A549 (cell line): Measurements from ENCODE around the gene DRD1. TPM values are rescaled to one million over a fixed set of nuclear protein-coding genes. Genes with fewer than 3 reads are reported as not detected.

Experiments used
- ATAC-seq, 2 experiments: fragments of 200-7000 bp in 1 of 2; fragments of >200 bp in 1 of 2; cut with Nextera tagmentation in 1 of 2; cut with Tn5 transposase in 1 of 2; 3 replicates each; pipeline versions ENCODE4 v1.8.0 to v1.9.1; 2018 to 2020; ENCODE audit warnings: mild to moderate bottlenecking in 1 of 2, moderate library complexity in 1 of 2
- CTCF ChIA-PET: fragments of 300-600 bp; sonication (Branson Sonifier 250); formaldehyde crosslinking; extraction: SDS; loops from one replicate; lab custom pipeline; 2021; ENCODE audit warnings: antibody characterized with exemption, inconsistent platforms; lab: Yijun Ruan, JAX
- POLR2A ChIA-PET: fragments of 350-600 bp; formaldehyde crosslinking; extraction: SDS; loops from one replicate; lab custom pipeline; 2021; ENCODE audit warnings: antibody characterized with exemption, inconsistent platforms; lab: Yijun Ruan, JAX
- DNase-seq, 2 experiments: peaks; one replicate each; pipeline versions ENCODE4 v3.0.0 to v3.0.0-alpha.2; 2011 to 2016; ENCODE audit warnings: low read depth in 1 of 2, low spot score in 1 of 2
- FAIRE-seq: peaks from 2 replicates; lab custom pipeline; 2011; peaks lifted over from hg19 to GRCh38; lab: Jason Lieb, UNC
- H3K27ac ChIP-seq, 2 experiments: fragments of >200 bp; sonication (Bioruptor Twin); formaldehyde crosslinking; 3 replicates each; pipeline ENCODE4 v1.5.1; 2016 to 2017
- H3K4me1 ChIP-seq: fragments of >200 bp; sonication (Bioruptor Twin); formaldehyde crosslinking; 3 replicates; pipeline ENCODE4 v1.6.1; 2016
- H3K4me2 ChIP-seq: fragments of >200 bp; sonication (Bioruptor Twin); formaldehyde crosslinking; 3 replicates; pipeline ENCODE4 v1.6.1; 2016
- H3K4me3 ChIP-seq: fragments of >200 bp; sonication (Bioruptor Twin); formaldehyde crosslinking; 3 replicates; pipeline ENCODE4 v1.5.1; 2016
- H3K9me3 ChIP-seq: fragments of >200 bp; sonication (Bioruptor Twin); formaldehyde crosslinking; 3 replicates; pipeline ENCODE4 v1.6.1; 2016
- BHLHE40 ChIP-seq: IDR thresholded peaks from 2 replicates; pipeline ENCODE4 v1.6.1; 2012; ENCODE audit warnings: low read depth, low read length, inconsistent platforms
- CBX2 ChIP-seq: fragments of 200-600 bp; sonication (generic); IDR thresholded peaks from 2 replicates; pipeline ENCODE4 v1.6.1; 2016; ENCODE audit warnings: low read depth, mild to moderate bottlenecking, borderline replicate concordance
- CBX8 ChIP-seq: fragments of 200-600 bp; sonication (generic); IDR thresholded peaks from 2 replicates; pipeline ENCODE4 v1.6.1; 2016
- CEBPB ChIP-seq, 2 experiments: fragments of >200 bp in 1 of 2; sonication (Bioruptor Twin) in 1 of 2; formaldehyde crosslinking in 1 of 2; IDR thresholded peaks; 2 replicates each; pipeline ENCODE4 v1.6.1; 2012 to 2016
- EHF ChIP-seq: fragments of 250-450 bp; sonication (Bioruptor Pico); IDR thresholded peaks from 2 replicates; pipeline ENCODE4 v1.5.0; 2020; ENCODE audit warnings: mild to moderate bottlenecking
- ELK1 ChIP-seq: fragments of 150-350 bp; IDR thresholded peaks from 2 replicates; pipeline ENCODE4 v1.6.1; 2014; ENCODE audit warnings: low read depth, mild to moderate bottlenecking, low read length
- EP300 ChIP-seq, 2 experiments: fragments of >200 bp; sonication (Bioruptor Twin); formaldehyde crosslinking; IDR thresholded peaks; 2 replicates in 1 of 2; 3 replicates in 1 of 2; pipeline ENCODE4 v1.6.1; 2016 to 2017
- HEYL ChIP-seq: fragments of 250-450 bp; sonication (Bioruptor Pico); IDR thresholded peaks from 2 replicates; pipeline ENCODE4 v1.8.0; 2021; ENCODE audit warnings: mild to moderate bottlenecking, moderate library complexity
- HMGXB4 ChIP-seq: fragments of 250-450 bp; sonication (Bioruptor Pico); IDR thresholded peaks from 2 replicates; pipeline ENCODE4 v1.5.0; 2021; ENCODE audit warnings: mild to moderate bottlenecking, moderate library complexity, borderline replicate concordance
- JUN ChIP-seq, 2 experiments: fragments of >200 bp; sonication (Bioruptor Twin); formaldehyde crosslinking; IDR thresholded peaks; 2 replicates in 1 of 2; 3 replicates in 1 of 2; pipeline ENCODE4 v1.6.1; 2016 to 2017
- JUNB ChIP-seq: fragments of >200 bp; sonication (Bioruptor Twin); formaldehyde crosslinking; IDR thresholded peaks from 2 replicates; pipeline ENCODE4 v1.6.1; 2016
- KDM1A ChIP-seq: fragments of 200-600 bp; sonication (generic); IDR thresholded peaks from 2 replicates; pipeline ENCODE4 v1.6.1; 2016; ENCODE audit warnings: low read depth, mild to moderate bottlenecking
- KDM5A ChIP-seq: fragments of 200-600 bp; sonication (generic); IDR thresholded peaks from 2 replicates; pipeline ENCODE4 v1.6.1; 2016; ENCODE audit warnings: antibody characterized with exemption, mild to moderate bottlenecking
- MAFK ChIP-seq: fragments of 450-650 bp; IDR thresholded peaks from 2 replicates; pipeline ENCODE4 v1.6.1; 2014; ENCODE audit not compliant: partially characterized antibody
- RARB ChIP-seq: fragments of 250-450 bp; sonication (Bioruptor Pico); IDR thresholded peaks from 2 replicates; pipeline ENCODE4 v1.8.0; 2021; ENCODE audit warnings: mild to moderate bottlenecking, moderate library complexity
- RFX5 ChIP-seq: fragments of 450-650 bp; IDR thresholded peaks from 2 replicates; pipeline ENCODE4 v1.7.1; 2014; ENCODE audit warnings: antibody characterized with exemption, mild to moderate bottlenecking, moderate library complexity
- SMC3 ChIP-seq: fragments of >200 bp; sonication (Bioruptor Twin); formaldehyde crosslinking; IDR thresholded peaks from 3 replicates; pipeline ENCODE4 v1.6.1; 2018; ENCODE audit warnings: inconsistent platforms
- TP53 ChIP-seq: fragments of 250-450 bp; sonication (Bioruptor Pico); IDR thresholded peaks from 2 replicates; pipeline ENCODE4 v1.5.0; 2021; ENCODE audit warnings: mild to moderate bottlenecking, moderate library complexity
- ZC3H11A ChIP-seq: fragments of 450-650 bp; IDR thresholded peaks from 2 replicates; pipeline ENCODE4 v1.6.1; 2014; ENCODE audit warnings: antibody characterized with exemption, mild to moderate bottlenecking
- ZSCAN20 ChIP-seq: fragments of 250-450 bp; sonication (Bioruptor Pico); IDR thresholded peaks from 2 replicates; pipeline ENCODE4 v1.8.0; 2022; ENCODE audit warnings: mild to moderate bottlenecking, moderate library complexity
- WGBS: methylation state at CpG from one replicate; pipeline ENCODE4 v1.1.6; 2017; ENCODE audit errors: missing lambda C conversion rate; 5-methylcytosine and 5-hydroxymethylcytosine counted together
- polyA plus RNA-seq, 4 experiments: library from polyadenylated mRNA; depleted of rRNA in 3 of 4; stranded (reverse); fragments of >200 nt; fragmentation: RNase III in 1 of 4; extraction: RNeasy Plus Mini Kit Qiagen cat#74134 plus additional on column Dnase treatment in 1 of 4; gene quantifications; 2 replicates in 3 of 4; 3 replicates in 1 of 4; pipeline ENCODE4 v1.2.3, GENCODE V29; 2011 to 2017
- TF ChIP-seq, protein P1 (sequence below): IDR thresholded peaks from 2 replicates; pipeline ENCODE4 v1.6.1; 2012
- TF ChIP-seq, protein P2 (sequence below): IDR thresholded peaks from 2 replicates; pipeline ENCODE4 v1.6.1; 2012
- TF ChIP-seq, protein P3 (sequence below): fragments of 250-450 bp; sonication (Bioruptor Pico); IDR thresholded peaks from 2 replicates; pipeline ENCODE4 v1.5.0; 2020; ENCODE audit warnings: low read depth, mild to moderate bottlenecking, moderate library complexity
- TF ChIP-seq, protein P4 (sequence below): fragments of >200 bp; sonication (Bioruptor Twin); formaldehyde crosslinking; IDR thresholded peaks from 2 replicates; pipeline ENCODE4 v1.6.1; 2016

Gene DRD1
- polyA plus RNA-seq, 2 of the 4 experiments (the other 2 are of a cell fraction): 0.90 to 5.7 TPM

DNA sequence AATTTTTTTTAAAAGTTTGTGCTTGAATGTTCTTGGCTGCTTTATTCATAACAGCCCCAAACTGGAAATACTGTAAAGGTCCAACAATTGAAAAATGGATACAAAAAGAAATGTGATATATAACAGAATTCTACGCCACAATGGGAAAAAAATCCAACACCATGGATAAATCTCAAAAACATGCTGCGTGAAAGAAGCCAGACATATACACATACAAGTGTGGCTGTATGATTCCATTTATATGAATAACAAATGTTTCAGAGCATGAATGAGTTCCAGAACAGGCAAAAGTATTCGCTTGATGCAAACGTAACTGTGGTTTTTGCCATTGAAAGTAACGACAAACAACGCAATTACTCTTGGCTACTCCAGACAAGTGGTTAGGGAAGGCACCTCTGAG lies 27.2 kb upstream of the DRD1 start:
- POLR2A ChIA-PET: no interaction called here
- no peak for FAIRE-seq

GRCh38 chr5:175470781-175471180 lies 26.8 kb upstream of the DRD1 start:
- POLR2A ChIA-PET: no interaction called here
- ATAC-seq: no peak
- WGBS: 44% methylated on average over 5 of the region's 5 CpGs

More for the DNA sequence above, 27.2 kb upstream of the DRD1 start:
- CTCF ChIA-PET: interaction anchor here (0.6 to 1.0 kb wide), 3 partner anchors 14 to 1426 kb away, joined by 3 to 4 read pairs (median 3); partner anchors contain the start of gene NSG2
- Histone ChIP-seq H3K9me3 (no peaks in the 10 kb centered on the region), H3K4me3 (no peak overlapping the region), H3K4me1 (peaks cover 17% of the 10 kb centered on the region; the same call in 2 of the 3 replicates), H3K4me2 (no peak overlapping the region), H3K27ac (no peak overlapping the region)
- DNase-seq (no peak), ATAC-seq (no peak)
- 91% methylated on average over 6 of the region's 6 CpGs for WGBS
- TF ChIP-seq CEBPB (IDR thresholded peaks at IDR 0.05) (no peak), KDM1A (no peak), HMGXB4 (no peak), HEYL (CRISPR knock-in tag) (no peak), KDM5A (no peak), RFX5 (no peak)
- TF ChIP-seq, protein P1, sequence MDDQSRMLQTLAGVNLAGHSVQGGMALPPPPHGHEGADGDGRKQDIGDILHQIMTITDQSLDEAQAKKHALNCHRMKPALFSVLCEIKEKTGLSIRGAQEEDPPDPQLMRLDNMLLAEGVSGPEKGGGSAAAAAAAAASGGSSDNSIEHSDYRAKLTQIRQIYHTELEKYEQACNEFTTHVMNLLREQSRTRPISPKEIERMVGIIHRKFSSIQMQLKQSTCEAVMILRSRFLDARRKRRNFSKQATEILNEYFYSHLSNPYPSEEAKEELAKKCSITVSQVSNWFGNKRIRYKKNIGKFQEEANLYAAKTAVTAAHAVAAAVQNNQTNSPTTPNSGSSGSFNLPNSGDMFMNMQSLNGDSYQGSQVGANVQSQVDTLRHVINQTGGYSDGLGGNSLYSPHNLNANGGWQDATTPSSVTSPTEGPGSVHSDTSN: no peak

DNA sequence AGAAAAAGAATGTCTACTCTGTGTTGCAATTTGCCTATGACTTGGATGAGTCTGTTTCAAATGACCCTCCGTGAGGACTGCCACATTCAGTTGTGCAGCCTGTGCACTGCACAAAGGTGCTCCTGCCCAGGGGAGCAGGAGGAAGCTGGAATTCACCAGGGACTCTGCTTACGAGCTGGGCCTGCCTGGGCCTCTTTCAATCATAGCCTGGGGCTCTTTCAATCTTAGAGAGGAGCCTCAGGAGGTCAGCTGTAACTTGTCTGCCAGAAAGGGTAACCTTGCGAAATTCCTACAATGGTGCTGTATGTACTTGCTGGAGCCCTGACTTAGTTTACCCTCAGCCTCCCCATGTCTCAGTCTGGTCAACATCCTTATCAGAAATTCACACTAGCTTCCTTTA lies 25.9 kb upstream of the DRD1 start:
- Histone ChIP-seq H3K4me3 (no peak overlapping the region), H3K4me1 (peaks cover 9% of the 10 kb centered on the region; the same call in 2 of the 3 replicates), H3K27ac (no peak overlapping the region), H3K4me2 (no peak overlapping the region), H3K9me3 (no peaks in the 10 kb centered on the region)
- TF ChIP-seq SMC3: no peak
- ATAC-seq (no peak), DNase-seq (no peak), FAIRE-seq (no peak)
- ChIA-PET POLR2A (no interaction called here), CTCF (interaction anchor here (0.7 to 1.6 kb wide), 5 partner anchors 8 to 518 kb away, joined by 3 to 5 read pairs (median 3); no protein-coding TSS in a partner anchor)
- WGBS: 51% methylated on average over 3 of the region's 3 CpGs

More at GRCh38 chr5:175470781-175471180, 26.8 kb upstream of the DRD1 start:
- FAIRE-seq (no peak), DNase-seq (no peak)
- Histone ChIP-seq H3K4me1 (peaks cover 16% of the 10 kb centered on the region; the same call in 2 of the 3 replicates), H3K27ac (no peak overlapping the region), H3K9me3 (no peaks in the 10 kb centered on the region), H3K4me3 (no peak overlapping the region), H3K4me2 (no peak overlapping the region)
- no peak for TF ChIP-seq JUNB
- TF ChIP-seq KDM1A: no peak
- TF ChIP-seq BHLHE40: no peak
- TF ChIP-seq EP300 (IDR thresholded peaks at IDR 0.05): no peak
- CTCF ChIA-PET: interaction anchor here (0.6 to 1.5 kb wide), 2 partner anchors 9 to 1425 kb away, joined by 3 to 4 read pairs; partner anchors contain the start of gene NSG2

- DNase-seq: no peak
- no peak for ATAC-seq
- H3K4me2 ChIP-seq: no peak overlapping the region
- POLR2A ChIA-PET: interaction anchor here (1.3 kb wide), 1 partner anchor 9 kb away, joined by 8 read pairs; the partner anchor contains the start of gene SFXN1
- FAIRE-seq: no peak
- H3K4me3 ChIP-seq: no peak overlapping the region
- no peak overlapping the region for H3K27ac ChIP-seq
- CTCF ChIA-PET: interaction anchor here (1.0 to 1.6 kb wide), 3 partner anchors 10 to 12 kb away, joined by 3 to 6 read pairs (median 5); no protein-coding TSS in a partner anchor
- H3K9me3 ChIP-seq: no peaks in the 10 kb centered on the region
- 69% methylated on average over 1 of the region's 1 CpG for WGBS
- TF ChIP-seq, protein P2, sequence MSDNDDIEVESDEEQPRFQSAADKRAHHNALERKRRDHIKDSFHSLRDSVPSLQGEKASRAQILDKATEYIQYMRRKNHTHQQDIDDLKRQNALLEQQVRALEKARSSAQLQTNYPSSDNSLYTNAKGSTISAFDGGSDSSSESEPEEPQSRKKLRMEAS: no peak
- TF ChIP-seq ELK1 (no peak), ZC3H11A (no peak), CBX8 (no peak), RARB (CRISPR knock-in tag) (no peak), CBX2 (no peak), KDM1A (no peak), RFX5 (no peak), MAFK (no peak), ZSCAN20 (CRISPR knock-in tag) (no peak), TP53 (CRISPR knock-in tag) (no peak), BHLHE40 (no peak), EHF (CRISPR knock-in tag) (no peak), JUN (IDR thresholded peaks at IDR 0.05) (no peak)
- TF ChIP-seq, protein P3, sequence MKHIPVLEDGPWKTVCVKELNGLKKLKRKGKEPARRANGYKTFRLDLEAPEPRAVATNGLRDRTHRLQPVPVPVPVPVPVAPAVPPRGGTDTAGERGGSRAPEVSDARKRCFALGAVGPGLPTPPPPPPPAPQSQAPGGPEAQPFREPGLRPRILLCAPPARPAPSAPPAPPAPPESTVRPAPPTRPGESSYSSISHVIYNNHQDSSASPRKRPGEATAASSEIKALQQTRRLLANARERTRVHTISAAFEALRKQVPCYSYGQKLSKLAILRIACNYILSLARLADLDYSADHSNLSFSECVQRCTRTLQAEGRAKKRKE (CRISPR knock-in tag): no peak
- TF ChIP-seq, protein P4, sequence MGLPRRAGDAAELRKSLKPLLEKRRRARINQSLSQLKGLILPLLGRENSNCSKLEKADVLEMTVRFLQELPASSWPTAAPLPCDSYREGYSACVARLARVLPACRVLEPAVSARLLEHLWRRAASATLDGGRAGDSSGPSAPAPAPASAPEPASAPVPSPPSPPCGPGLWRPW: no peak
- H3K4me1 ChIP-seq: peaks cover 9% of the 10 kb centered on the region; the same call in 2 of the 3 replicates
Measured at GRCh38 chr5:175468892-175469291, 24.9 kb upstream of the DRD1 start.
